ENCODE measurements around the gene FOXA1.
A peak's percentile ranks its signal among the peaks of the same experiment; 100 is the strongest.

Gene FOXA1

GRCh38 chr14:37584211-37585100, 10.6 kb downstream of the FOXA1 start:
- no peak overlapping the region for H3K4me3 ChIP-seq (ENCODE audit: low read depth, low read length)
- no peak for DNase-seq (ENCODE audit: low read depth)
- TF ChIP-seq CTCF (conservative IDR thresholded peaks at IDR 0.05; ENCODE audit: low read depth, low read length): no peak

- peak overlapping the region; percentile 32 for H3K4me3 ChIP-seq (ENCODE audit: low read depth, low read length)
- DNase-seq (ENCODE audit: low read depth): no peak
- no peak for TF ChIP-seq CTCF (conservative IDR thresholded peaks at IDR 0.05; ENCODE audit: low read depth, low read length)
Measured at GRCh38 chr14:37583358-37584210, 11.5 kb downstream of the FOXA1 start.

- TF ChIP-seq CTCF (conservative IDR thresholded peaks at IDR 0.05; ENCODE audit: low read depth, low read length): no peak
- no peak for DNase-seq (ENCODE audit: low read depth)
- no peak overlapping the region for H3K4me3 ChIP-seq (ENCODE audit: low read depth, low read length)
Measured at GRCh38 chr14:37580146-37580545, 14.9 kb downstream of the FOXA1 start.

GRCh38 chr14:37579274-37579673, 15.8 kb downstream of the FOXA1 start:
- DNase-seq (ENCODE audit: low read depth): no peak
- no peak for TF ChIP-seq CTCF (conservative IDR thresholded peaks at IDR 0.05; ENCODE audit: low read depth, low read length)

GRCh38 chr14:37573356-37573755, 21.7 kb downstream of the FOXA1 start:
- H3K4me3 ChIP-seq (ENCODE audit: low read depth, low read length): no peak overlapping the region
- TF ChIP-seq CTCF (conservative IDR thresholded peaks at IDR 0.05; ENCODE audit: low read depth, low read length): no peak
- DNase-seq (ENCODE audit: low read depth): no peak

More at GRCh38 chr14:37579274-37579673, 15.8 kb downstream of the FOXA1 start:
- H3K4me3 ChIP-seq (ENCODE audit: low read depth, low read length): no peak overlapping the region

GRCh38 chr14:37571391-37571790, 23.7 kb downstream of the FOXA1 start:
- TF ChIP-seq CTCF (conservative IDR thresholded peaks at IDR 0.05; ENCODE audit: low read depth, low read length): no peak
- no peak overlapping the region for H3K4me3 ChIP-seq (ENCODE audit: low read depth, low read length)
- DNase-seq (ENCODE audit: low read depth): no peak
